ENCODE data around the gene KCNJ14. TPM values are rescaled to one million over a fixed set of nuclear protein-coding genes. Genes with fewer than 3 reads are reported as not detected.

KCNJ14 gene
- total RNA-seq, 2 donors from 2014 or later: 0.34 to 1.2 TPM

- ATAC-seq (no peak), DNase-seq (no peak)
- intact Hi-C loops (cut with DNase I, micrococcal nuclease): no loop called here
These were observed 11.4 kb downstream of the KCNJ14 start for GRCh38 chr19:48466561-48467325.

GRCh38 chr19:48468772-48469288, 13.5 kb downstream of the KCNJ14 start:
- DNase-seq (peak; percentile 99 to 100), ATAC-seq (peak; percentile 88)
- intact Hi-C loops (cut with DNase I, micrococcal nuclease): no loop called here

DNA sequence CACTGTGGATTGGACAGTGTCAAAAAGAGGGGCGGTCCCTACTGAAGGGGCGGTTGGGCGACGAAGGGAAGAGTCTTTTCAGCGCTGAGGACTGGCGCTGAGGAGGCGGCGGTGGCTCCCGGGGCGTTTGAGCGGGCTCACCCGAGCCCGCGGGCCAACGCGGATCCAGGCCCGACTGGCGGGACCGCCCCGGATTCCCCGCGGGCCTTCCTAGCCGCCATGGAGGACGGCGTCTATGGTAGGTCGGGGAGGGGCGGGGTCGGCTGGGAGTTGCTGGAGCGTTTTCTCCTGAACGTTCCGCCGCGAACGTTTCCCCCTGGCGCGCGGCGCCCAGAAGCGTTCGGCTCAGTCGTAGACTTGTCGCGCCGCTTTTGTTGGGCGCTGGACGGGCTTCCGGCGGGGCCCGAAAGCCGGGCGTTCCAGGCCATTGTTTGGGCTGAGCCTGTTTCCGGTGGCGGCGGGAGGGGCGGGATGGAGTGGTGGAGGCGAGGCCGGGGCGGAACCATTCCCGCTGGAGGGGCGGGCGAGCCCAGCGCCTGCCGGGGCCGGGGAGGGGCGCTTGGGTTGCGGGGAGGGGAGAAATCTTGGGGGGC, 14.0 kb downstream of the KCNJ14 start, which contains the start of gene CYTH2:
Gene CYTH2, plus strand, starts transcription at position 81 of the 593 bp plus-strand sequence. Its CDS starts 139 bp downstream, at position 220.
- intact Hi-C loops (cut with DNase I, micrococcal nuclease): no loop called here
- ATAC-seq (peak; percentile 73), DNase-seq (peak; percentile 88 to 91)

DNA sequence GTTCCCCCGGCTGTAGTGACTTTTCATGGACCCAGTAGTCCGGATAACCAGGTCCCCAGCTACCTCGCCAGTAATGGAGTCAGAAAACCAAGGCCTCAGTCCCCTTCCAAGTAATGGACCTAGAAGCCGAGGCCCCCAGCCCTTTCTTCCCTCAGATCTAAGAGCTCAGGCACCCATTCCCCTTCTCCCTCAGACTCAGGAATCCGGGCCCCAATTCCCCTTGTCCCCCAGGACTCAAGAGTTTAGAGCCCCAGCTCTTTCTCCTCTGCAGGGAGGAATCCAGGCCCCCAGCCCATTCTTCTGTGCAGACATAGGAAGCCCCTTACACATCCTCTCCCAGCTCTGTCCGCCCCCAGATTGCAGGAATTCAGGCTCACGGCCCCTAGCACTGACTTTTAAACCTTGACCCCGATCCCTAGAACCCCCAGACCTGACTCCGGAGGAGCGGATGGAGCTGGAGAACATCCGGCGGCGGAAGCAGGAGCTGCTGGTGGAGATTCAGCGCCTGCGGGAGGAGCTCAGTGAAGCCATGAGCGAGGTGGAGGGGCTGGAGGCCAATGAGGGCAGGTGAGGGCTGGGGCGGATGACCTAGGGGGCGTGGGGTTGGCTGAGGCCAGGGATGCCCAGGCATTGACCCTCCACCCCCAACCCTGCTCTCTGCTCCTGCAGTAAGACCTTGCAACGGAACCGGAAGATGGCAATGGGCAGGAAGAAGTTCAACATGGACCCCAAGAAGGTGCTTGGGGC, 14.7 kb downstream of the KCNJ14 start:
- ATAC-seq (no peak), DNase-seq (no peak)
- intact Hi-C loops (cut with DNase I, micrococcal nuclease): no loop called here

- intact Hi-C loops (cut with DNase I, micrococcal nuclease): no loop called here
- ATAC-seq (no peak), DNase-seq (no peak)
These were observed 15.5 kb downstream of the KCNJ14 start for GRCh38 chr19:48470856-48471255.

GRCh38 chr19:48471836-48472235, 16.5 kb downstream of the KCNJ14 start:
- intact Hi-C loops (cut with DNase I, micrococcal nuclease): no loop called here
- DNase-seq: no peak
- ATAC-seq: no peak

GRCh38 chr19:48473161-48473966, 18.0 kb downstream of the KCNJ14 start:
- intact Hi-C loops (cut with DNase I, micrococcal nuclease): no loop called here
- ATAC-seq: no peak
- no peak for DNase-seq

- ATAC-seq (no peak), DNase-seq (no peak)
- intact Hi-C loops (cut with DNase I, micrococcal nuclease): no loop called here
These were observed 18.8 kb downstream of the KCNJ14 start for GRCh38 chr19:48474084-48474592.

DNA sequence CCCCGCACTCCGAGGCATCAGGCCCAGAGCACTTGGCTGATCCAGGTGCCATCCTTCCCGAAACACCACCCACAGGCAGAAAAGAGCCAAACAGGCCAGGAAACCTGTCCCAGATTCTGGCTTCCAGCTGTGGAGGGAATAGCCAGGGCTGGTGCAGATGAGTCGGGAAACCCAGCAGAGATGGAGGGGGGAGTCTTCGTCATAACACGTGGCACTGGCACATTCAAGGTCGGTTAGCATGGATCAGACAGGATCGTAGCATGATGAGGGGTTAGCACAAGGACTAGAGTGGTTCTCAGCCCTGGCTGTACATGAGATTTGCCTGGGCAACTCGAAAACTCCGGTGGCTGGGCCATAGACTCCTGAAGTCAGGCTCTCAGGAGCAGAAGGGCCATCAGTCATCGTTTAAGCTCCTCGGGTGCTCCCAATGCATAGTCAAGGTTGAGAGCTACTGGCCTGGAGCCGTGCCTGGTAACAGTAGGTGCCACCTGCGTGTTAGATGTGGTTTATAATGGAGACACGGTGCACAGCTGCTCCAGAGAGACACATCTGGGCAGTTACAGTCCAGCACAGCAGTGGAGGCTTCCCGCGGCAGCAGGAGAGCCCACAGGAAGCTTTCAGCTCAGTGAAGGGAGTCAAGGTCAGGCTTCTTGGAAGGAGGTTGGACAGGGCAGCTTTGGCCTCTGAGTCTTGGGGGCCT, 20.1 kb downstream of the KCNJ14 start:
- no peak for ATAC-seq
- no peak for DNase-seq
- intact Hi-C loops (cut with DNase I, micrococcal nuclease): no loop called here

- ATAC-seq (no peak), DNase-seq (no peak)
- intact Hi-C loops (cut with DNase I, micrococcal nuclease): no loop called here
These were observed 20.8 kb downstream of the KCNJ14 start for GRCh38 chr19:48476176-48476575.

GRCh38 chr19:48477067-48477685, 21.8 kb downstream of the KCNJ14 start:
- intact Hi-C loops (cut with DNase I, micrococcal nuclease): no loop called here
- ATAC-seq: no peak

DNA sequence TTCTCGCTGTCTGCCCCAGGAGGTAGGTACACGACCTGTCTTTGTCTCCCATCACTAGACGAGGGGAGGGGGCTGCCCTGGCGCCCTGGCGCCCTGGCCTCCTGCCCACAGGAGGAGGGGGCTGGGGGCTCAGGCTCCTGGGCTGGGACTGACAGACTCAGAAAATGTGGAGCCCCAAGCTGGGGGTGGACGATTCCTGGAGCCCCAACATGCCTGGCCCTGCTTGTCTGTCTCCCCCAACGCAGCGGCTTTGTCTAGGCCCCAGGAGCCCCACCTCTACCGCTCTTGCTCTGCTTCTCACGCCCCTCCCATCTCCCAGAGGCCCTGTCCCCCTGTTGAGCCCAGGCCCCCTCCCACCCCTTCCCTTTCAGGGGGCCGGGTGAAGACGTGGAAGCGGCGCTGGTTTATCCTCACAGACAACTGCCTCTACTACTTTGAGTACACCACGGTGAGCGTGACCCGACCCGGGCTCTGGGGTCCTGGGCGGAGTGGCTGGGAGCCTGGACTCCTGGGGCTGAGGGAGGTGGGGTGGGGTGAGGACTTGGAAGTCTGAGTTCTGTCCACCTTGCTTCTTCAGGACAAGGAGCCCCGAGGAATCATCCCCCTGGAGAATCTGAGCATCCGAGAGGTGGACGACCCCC, 22.4 kb downstream of the KCNJ14 start:
- intact Hi-C loops (cut with DNase I, micrococcal nuclease): no loop called here
- ATAC-seq (no peak), DNase-seq (no peak)

More at GRCh38 chr19:48477067-48477685, 21.8 kb downstream of the KCNJ14 start:
- no peak for DNase-seq

GRCh38 chr19:48478339-48479256, 23.2 kb downstream of the KCNJ14 start:
- ATAC-seq (no peak), DNase-seq (no peak)
- intact Hi-C loops (cut with DNase I, micrococcal nuclease): no loop called here

- intact Hi-C loops (cut with DNase I, micrococcal nuclease): no loop called here
- no peak for DNase-seq
- ATAC-seq: peak; percentile 28
These were observed 24.3 kb downstream of the KCNJ14 start for GRCh38 chr19:48479686-48480085.

- ATAC-seq (peak; percentile 63), DNase-seq (peak; percentile 53 to 62)
- intact Hi-C loops (cut with DNase I, micrococcal nuclease): no loop called here
These were observed 24.8 kb downstream of the KCNJ14 start for GRCh38 chr19:48480183-48480557.

All from left colon (tissue), 2 donors.